ENCODE measurements around the gene SMAD7.

The SMAD7 gene

GRCh38 chr18:48888773-48889080 lies 62.0 kb downstream of the SMAD7 start:
- no peak overlapping the region for H3K4me3 ChIP-seq (ENCODE audit: low read length)
- no peaks in the 10 kb centered on the region for H3K27me3 ChIP-seq (ENCODE audit: insufficient read depth, low read length, poor library complexity)
- no peak for DNase-seq
- H3K4me1 ChIP-seq (ENCODE audit: control insufficient read depth, low read depth, low read length) = peaks cover 3% of the 10 kb centered on the region
- H3K4me2 ChIP-seq (ENCODE audit: low read length) = no peak overlapping the region
- H3K4ac ChIP-seq (ENCODE audit: low read depth, low read length) = no peak overlapping the region
- no CpG with 5 or more reads among the region's 5 CpGs for WGBS (ENCODE audit: extremely low coverage, insufficient coverage, low lambda C conversion rate)
- H2BK15ac ChIP-seq (replicated peaks; ENCODE audit: low read depth) = no peak overlapping the region
- H2BK120ac ChIP-seq (ENCODE audit: low read depth, low read length) = no peak overlapping the region
- H3K18ac ChIP-seq (ENCODE audit: low read length) = no peak overlapping the region
- H3K23ac ChIP-seq (ENCODE audit: low read length) = no peak overlapping the region
- no peak overlapping the region for H2BK5ac ChIP-seq (ENCODE audit: low read length)
- no peak overlapping the region for H4K5ac ChIP-seq (ENCODE audit: low read length)
- no peak overlapping the region for H3K56ac ChIP-seq (ENCODE audit: low read length)
- no peak overlapping the region for H3K27ac ChIP-seq (ENCODE audit: low read depth, low read length)
- H2AK5ac ChIP-seq (ENCODE audit: low read length) = no peak overlapping the region
- H3K9ac ChIP-seq (ENCODE audit: low read length) = no peak overlapping the region
- H4K8ac ChIP-seq (ENCODE audit: low read depth, low read length) = no peak overlapping the region
- no peaks in the 10 kb centered on the region for H3K36me3 ChIP-seq (ENCODE audit: control insufficient read depth, insufficient read depth, low read length)
- H3K79me2 ChIP-seq (ENCODE audit: control insufficient read depth, insufficient read depth, low read length) = no peaks in the 10 kb centered on the region
- H3K79me1 ChIP-seq (ENCODE audit: low read length) = no peaks in the 10 kb centered on the region

GRCh38 chr18:48887905-48888772 lies 62.6 kb downstream of the SMAD7 start:
- no peak overlapping the region for H3K18ac ChIP-seq (ENCODE audit: low read length)
- H3K36me3 ChIP-seq (ENCODE audit: control insufficient read depth, insufficient read depth, low read length) = no peaks in the 10 kb centered on the region
- no peak overlapping the region for H3K56ac ChIP-seq (ENCODE audit: low read length)
- H3K9ac ChIP-seq (ENCODE audit: low read length) = no peak overlapping the region
- H3K4me2 ChIP-seq (ENCODE audit: low read length) = no peak overlapping the region
- H3K27me3 ChIP-seq (ENCODE audit: insufficient read depth, low read length, poor library complexity) = no peaks in the 10 kb centered on the region
- H3K79me2 ChIP-seq (ENCODE audit: control insufficient read depth, insufficient read depth, low read length) = no peaks in the 10 kb centered on the region
- H4K5ac ChIP-seq (ENCODE audit: low read length) = no peak overlapping the region
- no peak overlapping the region for H2BK15ac ChIP-seq (replicated peaks; ENCODE audit: low read depth)
- H2BK120ac ChIP-seq (ENCODE audit: low read depth, low read length) = no peak overlapping the region
- no peak for DNase-seq
- H2BK5ac ChIP-seq (ENCODE audit: low read length) = no peak overlapping the region
- no CpG with 5 or more reads among the region's 18 CpGs for WGBS (ENCODE audit: extremely low coverage, insufficient coverage, low lambda C conversion rate)
- no peak overlapping the region for H2AK5ac ChIP-seq (ENCODE audit: low read length)
- no peak overlapping the region for H3K27ac ChIP-seq (ENCODE audit: low read depth, low read length)
- no peak overlapping the region for H3K23ac ChIP-seq (ENCODE audit: low read length)
- no peak overlapping the region for H3K4me3 ChIP-seq (ENCODE audit: low read length)
- no peaks in the 10 kb centered on the region for H3K79me1 ChIP-seq (ENCODE audit: low read length)
- peaks cover 3% of the 10 kb centered on the region for H3K4me1 ChIP-seq (ENCODE audit: control insufficient read depth, low read depth, low read length)
- no peak overlapping the region for H3K4ac ChIP-seq (ENCODE audit: low read depth, low read length)
- no peak overlapping the region for H4K8ac ChIP-seq (ENCODE audit: low read depth, low read length)

GRCh38 chr18:48887294-48887904 lies 63.4 kb downstream of the SMAD7 start:
- Histone ChIP-seq H3K36me3 (ENCODE audit: control insufficient read depth, insufficient read depth, low read length) (no peaks in the 10 kb centered on the region), H4K5ac (ENCODE audit: low read length) (no peak overlapping the region), H3K4me3 (ENCODE audit: low read length) (no peak overlapping the region), H3K23ac (ENCODE audit: low read length) (no peak overlapping the region), H3K56ac (ENCODE audit: low read length) (no peak overlapping the region), H2AK5ac (ENCODE audit: low read length) (no peak overlapping the region), H2BK120ac (ENCODE audit: low read depth, low read length) (no peak overlapping the region), H3K18ac (ENCODE audit: low read length) (no peak overlapping the region), H3K27me3 (ENCODE audit: insufficient read depth, low read length, poor library complexity) (no peaks in the 10 kb centered on the region), H2BK5ac (ENCODE audit: low read length) (no peak overlapping the region), H3K27ac (ENCODE audit: low read depth, low read length) (no peak overlapping the region), H2BK15ac (replicated peaks; ENCODE audit: low read depth) (no peak overlapping the region), H3K4me1 (ENCODE audit: control insufficient read depth, low read depth, low read length) (peaks cover 3% of the 10 kb centered on the region), H3K9ac (ENCODE audit: low read length) (no peak overlapping the region), H3K4me2 (ENCODE audit: low read length) (no peak overlapping the region), H3K79me1 (ENCODE audit: low read length) (no peaks in the 10 kb centered on the region), H3K79me2 (ENCODE audit: control insufficient read depth, insufficient read depth, low read length) (no peaks in the 10 kb centered on the region), H3K4ac (ENCODE audit: low read depth, low read length) (no peak overlapping the region), H4K8ac (ENCODE audit: low read depth, low read length) (no peak overlapping the region)
- no peak for DNase-seq
- WGBS (ENCODE audit: extremely low coverage, insufficient coverage, low lambda C conversion rate) = no CpG with 5 or more reads among the region's 12 CpGs

- no peak overlapping the region for H4K5ac ChIP-seq (ENCODE audit: low read length)
- H2BK15ac ChIP-seq (replicated peaks; ENCODE audit: low read depth) = no peak overlapping the region
- H3K79me1 ChIP-seq (ENCODE audit: low read length) = no peaks in the 10 kb centered on the region
- H3K27me3 ChIP-seq (ENCODE audit: insufficient read depth, low read length, poor library complexity) = no peaks in the 10 kb centered on the region
- peaks cover 3% of the 10 kb centered on the region for H3K4me1 ChIP-seq (ENCODE audit: control insufficient read depth, low read depth, low read length)
- H3K9ac ChIP-seq (ENCODE audit: low read length) = no peak overlapping the region
- H3K27ac ChIP-seq (ENCODE audit: low read depth, low read length) = no peak overlapping the region
- H3K4me3 ChIP-seq (ENCODE audit: low read length) = no peak overlapping the region
- H2BK120ac ChIP-seq (ENCODE audit: low read depth, low read length) = no peak overlapping the region
- no peak overlapping the region for H3K18ac ChIP-seq (ENCODE audit: low read length)
- H3K4ac ChIP-seq (ENCODE audit: low read depth, low read length) = no peak overlapping the region
- no peak overlapping the region for H2BK5ac ChIP-seq (ENCODE audit: low read length)
- H3K56ac ChIP-seq (ENCODE audit: low read length) = no peak overlapping the region
- no peak overlapping the region for H3K4me2 ChIP-seq (ENCODE audit: low read length)
- H3K36me3 ChIP-seq (ENCODE audit: control insufficient read depth, insufficient read depth, low read length) = no peaks in the 10 kb centered on the region
- no CpG with 5 or more reads among the region's 8 CpGs for WGBS (ENCODE audit: extremely low coverage, insufficient coverage, low lambda C conversion rate)
- no peak overlapping the region for H4K8ac ChIP-seq (ENCODE audit: low read depth, low read length)
- H2AK5ac ChIP-seq (ENCODE audit: low read length) = no peak overlapping the region
- no peak overlapping the region for H3K23ac ChIP-seq (ENCODE audit: low read length)
- no peaks in the 10 kb centered on the region for H3K79me2 ChIP-seq (ENCODE audit: control insufficient read depth, insufficient read depth, low read length)
- DNase-seq = no peak
Measured at GRCh38 chr18:48886520-48887293, 64.1 kb downstream of the SMAD7 start.

- Histone ChIP-seq H3K27ac (ENCODE audit: low read depth, low read length) (no peak overlapping the region), H3K4me1 (ENCODE audit: control insufficient read depth, low read depth, low read length) (peaks cover 3% of the 10 kb centered on the region), H3K27me3 (ENCODE audit: insufficient read depth, low read length, poor library complexity) (no peaks in the 10 kb centered on the region), H4K8ac (ENCODE audit: low read depth, low read length) (no peak overlapping the region), H3K79me2 (ENCODE audit: control insufficient read depth, insufficient read depth, low read length) (no peaks in the 10 kb centered on the region), H2BK15ac (replicated peaks; ENCODE audit: low read depth) (no peak overlapping the region), H3K18ac (ENCODE audit: low read length) (no peak overlapping the region), H2BK5ac (ENCODE audit: low read length) (no peak overlapping the region), H3K23ac (ENCODE audit: low read length) (no peak overlapping the region), H3K9ac (ENCODE audit: low read length) (no peak overlapping the region), H3K36me3 (ENCODE audit: control insufficient read depth, insufficient read depth, low read length) (no peaks in the 10 kb centered on the region), H3K4ac (ENCODE audit: low read depth, low read length) (no peak overlapping the region), H3K4me2 (ENCODE audit: low read length) (no peak overlapping the region), H2AK5ac (ENCODE audit: low read length) (no peak overlapping the region), H2BK120ac (ENCODE audit: low read depth, low read length) (no peak overlapping the region), H4K5ac (ENCODE audit: low read length) (no peak overlapping the region), H3K56ac (ENCODE audit: low read length) (no peak overlapping the region), H3K4me3 (ENCODE audit: low read length) (no peak overlapping the region), H3K79me1 (ENCODE audit: low read length) (no peaks in the 10 kb centered on the region)
- no CpG with 5 or more reads among the region's 7 CpGs for WGBS (ENCODE audit: extremely low coverage, insufficient coverage, low lambda C conversion rate)
- DNase-seq = no peak
Measured at GRCh38 chr18:48885924-48886400, 64.8 kb downstream of the SMAD7 start.
